WTC11 (cell line): Measurements from ENCODE around the gene NCK1.

ENCODE experiments used
- CTCF ChIP-seq: fragments of 200-600 bp; IDR thresholded peaks from 2 replicates; pipeline ENCODE4 v1.8.0; 2022; ENCODE audit warnings: antibody characterized with exemption
- MAX ChIP-seq: sonication (generic); formaldehyde crosslinking; IDR thresholded peaks from 2 replicates; pipeline ENCODE4 v1.8.0; 2022; ENCODE audit warnings: mild to moderate bottlenecking, missing genetic modification reagents
- SP1 ChIP-seq: sonication (generic); formaldehyde crosslinking; conservative IDR thresholded peaks from 2 replicates; pipeline ENCODE4 v1.8.1; 2022; ENCODE audit warnings: missing genetic modification reagents
- USF2 ChIP-seq: sonication (generic); formaldehyde crosslinking; IDR thresholded peaks from 2 replicates; pipeline ENCODE4 v1.8.1; 2023; ENCODE audit warnings: mild to moderate bottlenecking, missing genetic modification reagents, moderate library complexity

- TF ChIP-seq USF2 (no peak), CTCF (no peak), SP1 (CRISPR knock-in tag) (no peak), MAX (no peak)
Observed at GRCh38 chr3:136891934-136892855, 30.2 kb downstream of the NCK1 start.
